HG03575 (cell line): ENCODE data around the gene SLC1A7.

Experiments
- ATAC-seq: cut with Tn5 transposase; IDR thresholded peaks from one replicate; pipeline ENCODE4 v1.9.1; 2021; ENCODE audit not compliant: unreplicated experiment, insufficient number of reproducible peaks, low FRiP score; ENCODE audit errors: extremely low read depth

SLC1A7 gene

DNA sequence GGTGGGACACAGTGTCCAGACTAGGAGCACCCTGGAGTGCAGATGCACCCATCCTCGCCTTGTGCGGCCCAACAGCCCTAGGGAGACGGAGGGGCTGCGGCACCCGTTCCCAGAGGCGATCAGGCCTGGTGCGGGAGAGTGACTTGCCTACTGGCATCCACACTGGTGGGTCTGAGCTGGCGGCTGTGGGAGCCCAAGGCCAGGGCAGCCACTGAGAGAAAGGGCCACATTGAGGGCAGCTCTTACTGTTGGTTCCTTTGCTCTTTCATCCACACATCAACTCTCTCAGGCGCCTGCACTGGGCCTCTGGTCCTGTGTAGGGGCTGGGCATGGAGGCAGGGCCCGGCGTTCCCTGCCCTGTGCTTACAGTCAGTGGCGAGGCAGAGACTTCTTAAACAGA lies 71.8 kb downstream of the SLC1A7 start:
- no peak for ATAC-seq

DNA sequence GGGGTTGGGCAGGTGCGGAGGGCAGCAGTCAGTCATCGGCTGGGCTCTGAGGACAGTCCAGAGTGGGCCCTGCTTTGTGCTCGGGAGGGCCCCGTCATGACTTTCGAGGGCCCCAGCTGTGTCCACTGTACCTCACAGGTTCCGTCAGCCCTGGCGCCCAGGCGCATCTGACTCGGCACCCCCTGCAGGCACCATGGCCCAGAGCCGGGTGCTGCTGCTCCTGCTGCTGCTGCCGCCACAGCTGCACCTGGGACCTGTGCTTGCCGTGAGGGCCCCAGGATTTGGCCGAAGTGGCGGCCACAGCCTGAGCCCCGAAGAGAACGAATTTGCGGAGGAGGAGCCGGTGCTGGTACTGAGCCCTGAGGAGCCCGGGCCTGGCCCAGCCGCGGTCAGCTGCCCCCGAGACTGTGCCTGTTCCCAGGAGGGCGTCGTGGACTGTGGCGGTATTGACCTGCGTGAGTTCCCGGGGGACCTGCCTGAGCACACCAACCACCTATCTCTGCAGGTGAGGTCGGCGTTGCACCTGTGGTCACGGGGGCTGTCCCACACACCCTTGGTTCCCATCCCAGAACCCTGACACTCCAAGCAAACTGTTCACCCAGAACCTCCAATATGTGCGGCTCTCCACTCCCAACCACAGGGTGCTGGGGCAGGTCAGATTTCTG lies 72.6 kb downstream of the SLC1A7 start:
- no peak for ATAC-seq

DNA sequence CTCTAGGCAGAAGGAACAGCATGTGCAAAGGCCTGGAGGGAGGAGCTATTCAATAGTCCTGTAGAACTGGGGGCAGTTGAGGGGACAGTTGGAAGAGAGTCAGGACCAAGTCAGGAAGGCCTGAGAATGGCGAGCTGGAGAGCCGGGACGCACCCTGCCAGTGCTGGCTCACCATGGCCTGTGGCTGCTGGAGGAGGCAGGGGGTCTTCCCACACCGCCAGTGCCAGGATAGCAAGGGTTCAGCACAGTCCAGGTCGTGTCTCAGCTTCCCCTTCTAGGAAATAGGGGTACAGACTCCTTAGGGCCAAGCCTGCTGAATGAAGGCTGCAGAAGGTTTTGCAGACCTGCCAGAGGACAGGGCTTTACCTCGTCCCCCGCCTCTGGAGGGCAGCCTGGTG lies 73.2 kb downstream of the SLC1A7 start:
- ATAC-seq, result no peak

DNA sequence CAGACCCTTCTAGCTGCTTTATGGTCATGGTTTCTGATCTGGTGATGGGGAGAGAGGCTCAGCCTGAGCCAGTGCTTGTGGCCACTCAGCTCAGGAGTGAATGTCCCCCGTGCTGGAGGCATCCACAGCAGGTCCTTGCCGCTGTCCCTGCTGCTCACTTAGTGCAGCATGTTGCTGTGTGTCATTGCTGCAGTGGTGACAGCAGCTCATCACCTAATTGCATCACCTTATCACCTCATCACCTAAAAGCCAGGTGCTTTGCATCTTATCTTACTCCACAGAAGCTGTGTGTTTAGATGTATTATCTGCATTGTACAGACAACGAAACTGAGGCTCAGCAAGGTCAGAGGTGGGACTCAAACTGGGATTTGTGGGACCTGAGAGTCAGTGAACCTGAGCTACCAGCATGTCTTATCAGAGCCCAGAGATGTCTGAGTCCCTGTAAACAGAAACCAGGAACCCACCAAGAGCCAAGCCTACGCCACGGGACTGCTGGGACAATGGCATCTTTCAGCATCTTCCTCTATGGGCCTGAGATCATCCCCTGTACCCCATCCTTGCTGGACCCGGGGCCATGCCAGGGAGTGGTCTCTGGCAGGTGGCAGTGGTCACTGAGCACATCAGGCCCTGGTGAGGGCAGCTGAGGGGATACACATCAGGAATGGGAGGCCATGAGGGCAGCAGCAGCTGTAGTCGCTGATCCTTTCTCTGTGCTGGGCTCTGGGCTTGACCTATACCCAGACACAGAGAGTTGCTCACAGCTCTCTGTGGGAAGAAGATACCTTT lies 73.9 kb downstream of the SLC1A7 start:
- no peak for ATAC-seq

DNA sequence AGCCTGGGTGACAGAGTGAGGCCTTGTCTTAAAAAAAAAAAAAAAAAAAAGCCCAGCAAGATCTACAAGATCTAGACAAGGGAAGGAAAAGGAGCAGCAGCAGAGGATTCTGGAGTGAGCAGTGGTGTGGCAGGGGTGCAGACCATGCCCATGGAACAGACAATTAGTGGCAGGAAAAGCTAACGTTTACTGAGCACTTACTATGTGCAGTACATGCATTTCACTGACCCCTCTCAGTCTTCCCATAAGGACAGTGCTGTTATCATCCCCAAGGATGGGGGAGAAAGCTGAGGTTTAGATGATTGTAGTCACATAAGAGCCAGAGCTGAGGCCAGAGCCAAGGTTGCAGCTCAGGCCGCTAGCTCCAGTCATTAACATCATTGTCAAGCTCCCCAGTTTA lies 74.6 kb downstream of the SLC1A7 start:
- ATAC-seq, result no peak

DNA sequence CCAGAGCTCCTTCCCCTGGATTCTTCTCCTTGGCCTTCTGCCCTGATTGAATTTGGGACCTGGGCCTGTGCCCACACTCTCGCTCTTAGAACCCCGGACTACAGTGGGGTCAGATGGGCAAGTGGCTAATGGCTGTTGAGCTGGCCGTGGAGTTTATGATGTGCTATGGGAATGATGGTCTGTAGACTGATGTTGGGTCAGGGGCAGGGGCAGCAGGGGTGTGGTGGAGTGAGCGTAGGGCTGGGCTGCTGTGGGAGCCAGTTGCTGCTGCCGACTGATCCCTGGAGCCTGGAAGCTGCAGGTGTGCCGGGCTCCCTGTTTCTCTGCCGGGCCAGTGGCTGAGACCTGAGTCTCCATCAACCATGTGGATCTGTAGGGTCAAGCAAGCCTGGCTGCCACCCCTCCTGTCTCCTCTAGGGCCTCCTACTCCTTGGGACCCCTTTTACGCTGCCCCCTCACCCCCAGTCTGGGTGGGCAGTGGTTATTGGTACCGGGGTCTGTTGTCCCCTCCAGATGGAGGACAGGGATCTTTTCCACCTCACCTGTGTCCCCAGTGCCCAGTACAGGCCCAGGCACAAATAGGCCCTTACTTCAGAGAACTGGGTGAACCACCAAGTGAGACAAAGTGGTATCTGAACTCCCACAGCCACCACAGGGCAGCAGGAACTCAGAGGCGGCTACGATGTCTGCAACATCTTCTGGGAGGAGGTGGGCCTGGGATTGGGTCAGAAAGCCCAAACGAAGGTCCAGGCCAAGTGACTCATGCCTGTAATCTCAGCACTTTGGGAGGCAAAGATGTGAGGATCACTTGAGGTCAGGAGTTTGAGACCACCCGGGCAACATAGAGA lies 75.3 kb downstream of the SLC1A7 start:
- ATAC-seq, result no peak

DNA sequence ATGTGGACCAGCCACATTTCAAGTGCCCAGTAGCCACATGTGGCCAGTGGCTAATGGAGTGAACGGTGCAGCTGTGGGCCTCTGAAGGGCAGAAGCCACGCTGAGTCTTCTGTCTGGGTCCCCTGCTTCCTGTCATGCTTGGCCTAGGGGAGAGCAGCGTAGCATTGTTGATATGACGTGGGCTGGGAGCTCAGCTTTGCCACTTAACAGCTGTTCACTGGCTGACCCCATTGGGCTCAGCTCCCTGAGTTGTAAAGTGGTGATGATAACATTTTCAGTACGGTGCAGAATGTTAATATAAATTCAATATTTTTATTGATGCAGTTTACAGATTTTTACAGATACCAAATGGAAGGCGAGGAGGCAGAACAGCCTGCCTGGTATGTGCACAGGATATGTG lies 76.0 kb downstream of the SLC1A7 start:
- ATAC-seq, result no peak

DNA sequence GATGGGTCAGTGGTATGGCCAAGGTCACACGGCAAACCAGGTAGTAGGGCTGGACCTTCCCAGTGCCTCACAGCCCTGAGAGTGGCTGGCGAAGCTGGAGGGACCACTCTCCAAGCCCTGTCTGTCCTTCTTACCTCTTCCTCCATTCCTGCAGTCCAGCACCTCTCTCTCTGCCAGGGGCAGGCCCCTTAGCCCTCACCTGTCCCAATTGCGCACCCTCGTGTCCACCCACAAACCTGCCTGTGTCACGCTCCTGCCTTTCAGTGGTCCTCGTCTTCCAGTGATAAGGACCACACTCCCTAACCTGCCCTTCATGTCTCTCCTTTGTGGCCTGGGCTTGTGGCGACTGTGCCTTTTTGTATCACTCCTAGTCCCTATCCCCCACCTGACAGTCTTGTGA lies 77.0 kb downstream of the SLC1A7 start:
- ATAC-seq, result no peak

DNA sequence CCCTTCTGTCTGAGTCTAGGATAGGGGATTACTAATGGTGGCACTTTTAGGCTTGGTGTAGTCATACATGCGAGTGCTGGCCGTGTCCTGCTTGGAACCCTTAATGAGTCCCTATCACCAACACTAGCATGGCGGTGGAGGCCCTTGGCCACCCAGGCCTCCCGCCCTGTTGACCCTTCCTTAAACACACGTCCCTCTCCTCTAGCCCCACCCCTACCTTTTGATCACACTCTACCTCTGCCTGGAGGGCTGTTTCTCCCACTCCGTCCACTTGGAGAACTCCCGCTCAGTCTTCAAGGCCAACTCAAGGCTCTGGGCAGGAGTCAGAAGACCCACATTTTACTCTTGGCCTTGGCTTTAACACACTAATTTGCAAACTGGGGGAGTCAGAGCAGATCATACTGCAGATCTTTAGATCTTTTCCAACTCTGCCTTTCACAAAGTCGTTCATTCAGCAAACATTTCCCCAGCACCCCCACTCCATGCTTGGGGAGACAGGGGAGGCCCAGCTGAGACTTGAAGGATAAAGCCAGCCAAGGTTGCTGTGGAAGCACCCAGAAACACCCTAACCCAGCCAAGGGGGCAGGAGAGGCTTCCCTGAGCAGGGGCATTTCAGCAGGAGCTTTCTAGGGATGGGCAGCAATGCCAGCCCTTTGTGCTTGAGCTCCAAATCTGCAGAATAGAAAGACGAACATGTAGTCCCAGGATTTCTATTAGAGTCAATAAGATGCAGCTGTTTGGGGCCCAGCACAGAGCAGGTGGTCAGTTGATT lies 78.5 kb downstream of the SLC1A7 start:
- no peak for ATAC-seq

DNA sequence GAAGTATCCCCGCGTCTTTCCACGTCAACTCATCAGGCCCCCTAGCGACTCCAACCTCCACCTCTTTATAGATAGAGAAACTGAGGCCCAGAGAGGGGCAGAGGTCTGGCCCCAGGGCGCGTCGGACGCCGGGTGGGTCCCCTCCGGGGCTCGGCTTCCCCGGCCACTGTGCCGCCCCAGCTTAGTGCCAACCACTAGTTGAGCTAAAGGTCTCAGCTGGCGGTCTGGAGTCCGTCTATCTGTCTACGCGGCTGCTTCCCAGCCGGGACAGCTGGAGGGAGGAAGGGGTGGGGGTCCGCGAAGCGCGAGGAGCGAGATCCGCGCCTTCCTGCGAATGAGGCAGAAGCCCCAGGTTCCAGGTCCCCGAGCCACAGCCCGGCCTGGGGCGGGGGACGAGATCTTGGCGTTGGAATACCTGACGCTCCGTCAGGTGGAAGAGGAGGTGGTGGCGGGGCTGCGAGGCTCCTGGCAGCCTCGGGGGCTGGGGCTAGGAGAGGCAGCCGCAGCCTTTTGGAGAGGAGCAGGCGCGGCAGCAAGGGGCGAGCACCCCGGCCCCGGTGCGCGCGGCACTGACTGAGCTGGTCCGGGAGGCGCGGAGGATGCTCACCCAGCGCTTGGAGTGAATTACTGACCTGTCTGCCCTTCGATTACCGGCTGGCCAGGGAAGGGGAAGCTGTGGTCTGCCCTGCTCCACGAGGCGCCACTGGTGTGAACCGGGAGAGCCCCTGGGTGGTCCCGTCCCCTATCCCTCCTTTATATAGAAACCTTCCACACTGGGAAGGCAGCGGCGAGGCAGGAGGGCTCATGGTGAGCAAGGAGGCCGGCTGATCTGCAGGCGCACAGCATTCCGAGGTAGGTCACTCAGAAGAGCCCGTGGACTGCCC lies 79.5 kb downstream of the SLC1A7 start:
- no peak for ATAC-seq

DNA sequence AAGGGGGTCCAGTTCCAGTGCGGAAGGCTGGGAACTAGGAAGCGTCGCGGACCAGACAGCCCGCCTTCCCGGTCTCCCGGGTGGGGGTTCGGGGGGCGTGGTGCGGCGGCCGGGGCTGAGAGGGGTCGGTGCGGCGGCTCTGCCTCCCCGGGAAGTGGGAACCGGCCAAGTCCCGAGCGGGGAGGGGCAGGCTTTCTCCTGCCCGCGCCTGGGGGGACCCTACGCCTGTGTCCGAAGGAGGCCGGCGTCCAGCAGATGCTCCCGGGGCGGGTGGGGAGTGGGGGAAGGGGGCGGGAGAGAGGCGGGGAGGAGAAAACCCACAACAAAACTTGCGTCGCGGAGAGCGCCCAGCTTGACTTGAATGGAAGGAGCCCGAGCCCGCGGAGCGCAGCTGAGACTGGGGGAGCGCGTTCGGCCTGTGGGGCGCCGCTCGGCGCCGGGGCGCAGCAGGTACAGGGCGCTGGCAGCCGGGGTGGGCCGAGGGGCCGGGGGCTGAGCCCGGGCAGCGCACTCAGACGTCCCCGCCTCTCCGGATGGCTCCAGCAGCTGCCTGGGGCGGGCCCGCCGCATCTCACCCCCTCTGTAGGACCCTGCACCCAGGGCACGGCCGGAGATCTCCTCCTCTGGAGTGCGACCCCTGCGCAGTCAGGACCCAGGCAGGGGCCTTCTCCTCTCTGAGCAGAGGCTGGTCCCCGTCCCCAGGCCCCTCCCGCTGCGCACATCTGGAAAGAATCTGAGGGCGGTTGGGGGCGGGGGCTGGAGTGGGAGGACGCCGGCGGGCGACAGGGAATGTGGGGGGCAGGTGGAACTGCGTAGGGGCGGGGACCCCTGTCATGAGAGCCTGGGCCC lies 80.4 kb downstream of the SLC1A7 start, which contains the start of gene PODN:
Gene PODN, plus strand, starts transcription at position 355 of the 849 bp plus-strand sequence. CDS start 7,643 bp downstream, outside the sequence.
- no peak for ATAC-seq

DNA sequence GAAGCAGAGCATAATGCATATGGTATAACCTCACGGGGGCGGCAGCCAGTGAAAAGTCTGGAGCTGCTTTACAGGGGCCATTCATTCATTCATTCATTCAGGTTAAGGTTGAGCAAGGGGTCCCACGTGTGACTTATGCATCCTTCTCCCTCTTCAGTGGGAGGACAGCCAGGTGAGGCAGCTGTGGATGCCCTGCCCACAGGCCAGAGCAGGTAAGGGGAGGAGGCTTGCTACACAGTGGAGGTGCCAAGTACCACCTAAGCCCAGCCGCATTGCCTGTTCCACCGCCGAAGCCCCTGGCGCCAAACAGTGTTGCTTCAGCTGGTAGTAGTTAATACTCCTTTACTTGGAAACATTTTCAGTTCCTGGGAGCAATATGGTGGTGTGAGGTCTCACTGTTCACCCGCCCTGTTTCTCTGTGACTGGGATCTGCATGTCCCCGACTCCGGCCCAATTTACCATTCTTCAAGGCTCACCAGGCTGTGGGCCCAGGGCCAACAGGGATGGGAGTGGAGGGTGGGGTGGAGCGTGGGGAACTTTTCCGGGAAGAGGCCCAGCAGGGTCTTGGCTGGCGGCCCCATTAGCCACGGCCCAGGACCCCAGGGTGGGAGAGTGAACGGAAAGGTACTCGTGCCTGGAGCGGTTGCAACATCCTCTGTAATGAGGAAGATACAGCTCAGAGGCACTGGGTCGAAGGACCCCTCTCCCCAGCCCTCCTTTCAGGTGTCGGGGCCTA lies 81.1 kb downstream of the SLC1A7 start:
- ATAC-seq, result no peak

DNA sequence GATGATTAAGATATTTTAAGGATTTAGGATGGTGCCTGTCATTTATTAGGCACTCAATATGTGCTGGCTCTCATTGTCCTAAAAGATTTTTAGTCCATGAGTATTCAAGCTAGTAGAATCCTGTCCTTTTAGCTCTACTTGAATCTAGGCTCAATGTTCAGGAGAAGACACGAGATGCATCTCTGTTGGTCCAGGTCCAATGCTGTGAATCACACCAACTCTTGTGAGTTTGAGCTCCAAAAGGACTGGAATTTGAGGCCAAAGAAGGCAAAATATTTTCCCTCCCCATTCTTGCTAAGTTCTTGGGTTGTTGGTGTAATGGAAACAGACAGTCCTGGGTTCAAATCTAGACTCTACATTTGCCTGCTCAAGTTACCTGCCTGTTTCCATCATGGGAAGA lies 81.9 kb downstream of the SLC1A7 start:
- ATAC-seq, result no peak

DNA sequence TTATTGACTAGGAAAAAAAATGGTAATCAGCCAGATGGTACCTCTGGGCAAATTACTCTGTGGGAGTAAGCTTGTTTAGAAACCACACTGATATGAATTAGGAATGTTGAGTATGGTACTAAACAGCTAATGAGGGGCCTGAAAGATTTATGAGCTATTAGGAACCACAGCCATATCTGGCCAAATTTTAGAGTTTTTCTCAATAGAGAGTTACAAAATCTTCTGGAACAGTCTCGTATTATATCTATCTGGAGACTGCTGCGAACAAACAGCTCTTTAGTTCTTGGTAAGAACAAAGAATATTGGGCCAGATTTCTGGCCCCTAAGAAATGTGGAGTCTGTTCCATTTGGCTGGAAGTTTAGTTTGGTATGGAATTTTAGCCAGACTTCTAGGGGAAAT lies 85.3 kb downstream of the SLC1A7 start:
- no peak for ATAC-seq

DNA sequence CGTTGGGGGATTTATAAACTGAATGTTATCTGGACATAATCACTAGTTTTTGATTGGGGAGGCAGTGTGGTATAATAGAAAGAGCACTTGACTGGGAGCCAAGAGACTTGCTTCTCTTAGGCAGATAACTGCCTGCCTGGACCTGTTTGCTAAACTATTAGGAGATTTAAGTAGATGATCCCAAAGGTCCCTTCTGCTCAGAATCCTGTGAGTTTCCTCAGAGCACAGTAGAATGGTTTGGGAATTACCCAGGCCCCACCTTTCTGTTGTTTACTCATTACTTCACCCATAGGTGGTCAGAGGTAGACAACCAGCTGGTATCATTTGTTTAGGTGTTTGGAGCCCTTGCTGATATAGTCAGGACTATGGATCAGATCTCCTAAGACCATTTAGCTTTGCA lies 90.8 kb downstream of the SLC1A7 start:
- ATAC-seq, result no peak

DNA sequence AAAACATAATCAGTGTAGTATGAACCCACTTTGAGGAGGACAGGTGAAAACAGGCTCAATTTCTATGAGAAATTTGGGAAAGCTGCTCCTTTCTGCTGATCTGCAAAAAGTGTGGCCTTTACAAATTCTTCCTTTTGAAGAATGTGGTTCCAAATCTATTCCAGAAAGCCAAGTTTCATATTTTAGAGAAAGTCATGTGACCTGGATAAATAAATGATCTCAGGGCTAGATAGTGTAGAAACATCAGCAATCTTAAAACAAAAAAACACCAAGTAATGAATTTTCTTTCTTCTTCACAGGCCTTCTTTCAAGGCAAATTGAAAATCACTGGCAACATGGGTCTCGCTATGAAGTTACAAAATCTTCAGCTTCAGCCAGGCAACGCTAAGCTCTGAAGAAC lies 92.1 kb downstream of the SLC1A7 start:
- ATAC-seq, result no peak

DNA sequence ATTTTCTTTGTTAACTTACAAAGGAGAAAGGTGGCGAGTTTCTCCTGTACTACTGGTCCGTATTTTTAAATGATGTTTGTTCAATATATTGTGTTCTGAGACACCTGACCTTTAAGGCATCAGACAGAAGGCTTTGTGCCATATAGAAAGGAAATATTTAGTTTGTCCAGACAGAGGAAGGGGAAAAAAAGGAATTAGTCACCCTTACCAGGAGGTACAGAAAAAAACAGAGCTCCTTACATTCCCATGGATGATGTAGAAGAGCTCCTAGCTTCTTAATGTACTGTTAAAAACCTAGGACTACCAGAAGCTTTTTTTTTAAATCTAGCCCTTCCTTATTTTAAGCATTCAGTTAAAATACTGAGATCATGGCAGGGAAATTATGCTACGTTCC lies 92.9 kb downstream of the SLC1A7 start:
- ATAC-seq, result no peak
